Measurements from ENCODE around the gene ZNF496.
A peak's percentile ranks its signal among the peaks of the same experiment; 100 is the strongest.
"Not testable (repeated sequence)": the region's sequence is repeated elsewhere in the genome, so short reads cannot be mapped to it uniquely, and the experiment has no call there.

Gene ZNF496

DNA sequence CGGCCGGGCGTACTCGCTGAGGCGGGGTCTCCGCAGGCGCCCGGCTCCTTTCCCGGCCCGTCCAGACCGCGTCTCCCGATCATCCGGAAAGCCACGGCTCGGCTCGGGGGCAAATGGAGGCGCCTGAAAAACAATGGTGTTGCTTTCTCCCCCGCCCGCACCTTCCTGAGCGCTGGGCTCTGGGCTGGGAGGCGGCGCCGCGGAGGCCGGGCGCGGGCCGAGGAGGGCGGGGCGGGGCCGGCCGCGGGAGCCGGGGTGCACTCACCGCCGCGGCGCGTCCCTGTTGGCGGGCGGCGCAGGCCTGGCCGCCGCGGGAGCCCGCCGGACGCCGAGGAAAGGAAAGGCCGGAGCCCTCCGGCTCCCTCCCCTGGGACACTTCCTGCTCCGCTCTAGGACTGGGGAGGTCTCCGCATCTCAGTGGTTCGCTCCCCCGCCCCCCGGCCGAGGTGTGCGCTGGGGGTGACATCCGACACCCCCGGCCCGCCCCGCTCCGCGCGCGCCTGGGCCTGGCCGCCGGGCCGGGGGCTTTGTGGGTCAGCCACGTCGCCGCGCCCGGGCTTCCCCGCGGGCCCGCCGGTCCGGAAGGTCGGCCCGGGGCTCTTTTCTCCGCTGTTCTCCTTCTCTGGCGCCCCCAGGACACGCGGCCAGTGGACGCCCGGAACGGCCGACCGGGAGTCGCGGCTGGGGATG is at the start of gene ZNF496:
ZNF496 (minus strand) TSS at position 343 of the 690 bp plus-strand sequence. CDS start 2,289 bp downstream, outside the sequence.
- H3K36me3 ChIP-seq (replicated peaks) = peaks cover 26% of the 10 kb centered on the region

DNA sequence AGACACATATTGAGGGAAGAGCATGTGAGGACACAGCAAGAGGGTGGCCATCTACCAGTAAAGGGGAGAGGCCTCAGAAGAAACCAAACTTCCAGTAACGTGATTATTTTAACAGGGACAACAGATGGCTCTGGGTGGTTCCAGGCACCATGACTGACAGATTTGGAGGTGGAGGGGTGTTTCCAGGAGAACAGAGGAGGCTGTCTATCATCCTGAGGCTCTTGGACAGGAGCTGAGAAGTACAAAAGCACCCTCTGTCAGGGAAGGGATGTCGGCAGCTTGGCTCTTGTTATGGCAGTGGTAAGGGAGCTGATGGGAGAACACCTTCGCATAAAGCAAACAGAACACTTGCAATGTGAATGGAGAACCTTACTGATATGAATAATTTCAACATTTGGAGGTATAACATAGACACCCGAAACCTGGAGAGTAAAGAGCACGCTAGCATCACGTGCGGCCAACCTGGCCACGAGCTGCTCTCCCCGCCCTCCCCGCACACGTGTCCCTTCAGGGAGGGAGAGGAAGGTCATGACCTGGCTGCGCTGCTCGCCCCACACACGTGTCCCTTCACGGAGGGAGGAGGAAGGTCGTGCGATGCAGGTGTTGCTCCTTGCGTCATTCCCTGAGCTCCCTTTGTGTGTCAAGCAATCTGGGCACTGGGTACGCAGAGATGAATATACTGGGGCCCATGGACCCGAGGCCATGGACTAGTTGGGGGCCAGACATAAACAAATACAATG is 46.8 kb upstream of the ZNF496 start:
- H3K27me3 ChIP-seq (replicated peaks) = no peaks in the 10 kb centered on the region
- no peaks in the 10 kb centered on the region for H3K36me3 ChIP-seq (replicated peaks)
- in situ Hi-C loops (cut with HindIII; ENCODE audit: low pct_ligation_motif_present, low sequenced_read_pairs) = no loop called here
- no peak for DNase-seq
- TF ChIP-seq, protein P1, sequence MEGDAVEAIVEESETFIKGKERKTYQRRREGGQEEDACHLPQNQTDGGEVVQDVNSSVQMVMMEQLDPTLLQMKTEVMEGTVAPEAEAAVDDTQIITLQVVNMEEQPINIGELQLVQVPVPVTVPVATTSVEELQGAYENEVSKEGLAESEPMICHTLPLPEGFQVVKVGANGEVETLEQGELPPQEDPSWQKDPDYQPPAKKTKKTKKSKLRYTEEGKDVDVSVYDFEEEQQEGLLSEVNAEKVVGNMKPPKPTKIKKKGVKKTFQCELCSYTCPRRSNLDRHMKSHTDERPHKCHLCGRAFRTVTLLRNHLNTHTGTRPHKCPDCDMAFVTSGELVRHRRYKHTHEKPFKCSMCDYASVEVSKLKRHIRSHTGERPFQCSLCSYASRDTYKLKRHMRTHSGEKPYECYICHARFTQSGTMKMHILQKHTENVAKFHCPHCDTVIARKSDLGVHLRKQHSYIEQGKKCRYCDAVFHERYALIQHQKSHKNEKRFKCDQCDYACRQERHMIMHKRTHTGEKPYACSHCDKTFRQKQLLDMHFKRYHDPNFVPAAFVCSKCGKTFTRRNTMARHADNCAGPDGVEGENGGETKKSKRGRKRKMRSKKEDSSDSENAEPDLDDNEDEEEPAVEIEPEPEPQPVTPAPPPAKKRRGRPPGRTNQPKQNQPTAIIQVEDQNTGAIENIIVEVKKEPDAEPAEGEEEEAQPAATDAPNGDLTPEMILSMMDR (IDR thresholded peaks at IDR 0.05; ENCODE audit: low read depth, low read length, missing control alignments) = no peak
- H3K27ac ChIP-seq = no peak overlapping the region
- H3K4me3 ChIP-seq (ENCODE audit: low read depth, low read length) = no peak overlapping the region

More for the DNA sequence above, at the start of gene ZNF496:
- peak; percentile 64 for DNase-seq
- peak within 1 kb of the TSS; percentile 86 for H3K4me3 ChIP-seq (ENCODE audit: low read depth, low read length)
- TF ChIP-seq, protein P1 (IDR thresholded peaks at IDR 0.05; ENCODE audit: low read depth, low read length, missing control alignments) = no peak
- no peaks in the 10 kb centered on the region for H3K27me3 ChIP-seq (replicated peaks)
- peak within 1 kb of the TSS; percentile 75 for H3K27ac ChIP-seq
- in situ Hi-C loops (cut with HindIII; ENCODE audit: low pct_ligation_motif_present, low sequenced_read_pairs) = no loop called here

DNA sequence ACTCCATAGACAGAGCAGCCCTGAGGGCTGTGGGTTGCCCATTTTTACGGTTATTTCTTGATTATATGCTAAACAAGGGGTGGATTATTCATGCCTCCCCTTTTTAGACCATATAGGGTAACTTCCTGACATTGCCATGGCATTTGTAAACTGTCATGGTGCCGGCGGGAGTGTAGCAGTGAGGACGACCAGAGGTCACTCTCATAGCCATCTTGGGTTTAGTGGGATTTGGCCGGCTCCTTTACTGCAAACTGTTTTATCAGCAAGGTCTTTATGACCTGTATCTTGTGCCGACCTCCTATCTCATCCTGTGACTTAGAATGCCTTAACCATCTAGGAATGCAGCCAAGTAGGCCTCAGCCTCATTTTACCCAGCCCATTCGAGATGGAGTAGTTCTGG is 46.0 kb upstream of the ZNF496 start:
- H3K27me3 ChIP-seq (replicated peaks); in situ Hi-C loops (cut with HindIII; ENCODE audit: low pct_ligation_motif_present, low sequenced_read_pairs); H3K36me3 ChIP-seq (replicated peaks); H3K4me3 ChIP-seq (ENCODE audit: low read depth, low read length); DNase-seq; H3K27ac ChIP-seq: not testable (repeated sequence)

DNA sequence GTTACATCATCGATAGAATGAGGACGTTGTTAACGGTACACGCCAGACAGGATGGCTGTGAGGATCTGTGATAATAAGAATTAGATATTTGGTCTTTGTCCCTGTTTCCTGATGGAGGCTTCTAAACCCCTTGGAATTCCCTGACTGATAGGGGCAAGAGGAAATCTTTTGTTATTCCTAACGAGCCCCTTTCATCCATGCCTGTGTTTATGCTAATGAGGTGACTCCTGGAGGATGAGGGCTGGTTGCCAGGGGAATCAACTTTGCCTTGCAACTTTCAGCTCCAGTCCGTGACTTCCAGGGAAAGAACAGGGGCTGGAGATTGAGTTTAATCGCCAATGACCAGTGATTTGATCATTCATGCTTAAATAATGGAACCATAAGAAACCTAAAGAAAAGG is 45.0 kb upstream of the ZNF496 start:
- Histone ChIP-seq H3K4me3 (ENCODE audit: low read depth, low read length) (no peak overlapping the region), H3K27ac (no peak overlapping the region), H3K27me3 (replicated peaks) (no peaks in the 10 kb centered on the region), H3K36me3 (replicated peaks) (no peaks in the 10 kb centered on the region)
- DNase-seq = no peak
- in situ Hi-C loops (cut with HindIII; ENCODE audit: low pct_ligation_motif_present, low sequenced_read_pairs) = no loop called here
- TF ChIP-seq, protein P1 (IDR thresholded peaks at IDR 0.05; ENCODE audit: low read depth, low read length, missing control alignments) = no peak

DNA sequence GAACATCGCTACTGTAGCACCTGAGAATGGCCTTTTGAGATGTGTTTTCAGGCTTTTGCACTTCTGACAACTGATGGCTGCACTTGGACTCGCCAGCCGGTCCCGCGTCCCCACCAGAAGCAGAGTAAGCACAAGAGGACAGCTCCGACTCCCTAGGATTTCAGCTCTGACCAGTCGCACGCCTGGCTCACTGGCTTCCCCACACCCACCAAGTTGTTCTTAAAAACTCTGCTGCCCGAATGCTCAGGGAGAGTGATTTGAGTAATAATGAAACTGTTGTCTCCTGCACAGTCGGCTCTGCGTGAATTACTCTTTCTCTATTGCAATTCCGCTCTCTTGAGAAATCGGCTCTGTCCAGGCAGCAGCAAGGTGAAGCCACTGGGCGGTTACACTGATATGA is 44.1 kb upstream of the ZNF496 start:
- Histone ChIP-seq H3K4me3 (ENCODE audit: low read depth, low read length) (no peak overlapping the region), H3K36me3 (replicated peaks) (no peaks in the 10 kb centered on the region), H3K27me3 (replicated peaks) (no peaks in the 10 kb centered on the region), H3K27ac (no peak overlapping the region)
- DNase-seq = no peak
- TF ChIP-seq, protein P1 (IDR thresholded peaks at IDR 0.05; ENCODE audit: low read depth, low read length, missing control alignments) = no peak
- in situ Hi-C loops (cut with HindIII; ENCODE audit: low pct_ligation_motif_present, low sequenced_read_pairs) = no loop called here

DNA sequence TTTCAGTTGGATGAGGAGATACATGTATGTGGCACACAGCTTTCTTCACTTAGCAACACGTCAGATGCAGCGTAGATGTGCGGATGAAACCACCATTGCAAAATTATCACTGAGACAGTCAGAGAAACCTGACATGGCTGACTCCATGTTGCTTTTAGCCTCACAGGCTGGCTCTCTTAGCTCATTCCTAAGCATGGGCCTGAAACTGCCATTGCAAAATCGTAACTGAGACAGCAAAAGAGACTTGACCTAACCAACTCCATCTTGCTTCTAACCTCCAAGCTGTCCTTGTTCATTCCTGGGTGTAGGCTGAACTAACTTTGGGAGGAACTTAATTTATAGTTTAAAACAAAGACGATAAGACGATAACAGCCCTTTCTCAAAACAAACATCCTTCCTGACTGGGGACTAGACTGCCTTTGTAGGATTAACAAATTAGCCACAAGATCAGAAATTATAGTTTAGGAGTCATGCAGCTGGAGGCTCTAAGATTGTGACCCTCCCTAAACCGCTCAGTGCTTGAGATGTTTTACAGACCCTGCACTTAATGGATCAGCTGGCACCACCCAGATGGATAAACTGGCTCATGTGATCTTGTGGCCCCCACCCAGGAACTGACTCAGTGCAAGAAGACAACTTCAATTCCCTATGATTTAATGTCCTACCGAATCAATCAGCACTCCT is 43.1 kb upstream of the ZNF496 start:
- in situ Hi-C loops (cut with HindIII; ENCODE audit: low pct_ligation_motif_present, low sequenced_read_pairs); H3K27me3 ChIP-seq (replicated peaks); H3K27ac ChIP-seq; H3K36me3 ChIP-seq (replicated peaks); DNase-seq; H3K4me3 ChIP-seq (ENCODE audit: low read depth, low read length): not testable (repeated sequence)

All from brain microvascular endothelial cell (primary cell).